OCI-LY1 (cell line): ENCODE results near the gene PDE11A.

ENCODE experiments used
- H2AFZ ChIP-seq: fragments of 200-600 bp; sonication (generic), shearing (Covaris generic); 2 replicates; pipeline ENCODE4 v1.6.0; 2014; ENCODE audit warnings: antibody characterized with exemption, mild to moderate bottlenecking, low read length
- H3F3A ChIP-seq: fragments of 200-600 bp; sonication (generic), shearing (Covaris generic); 2 replicates; pipeline ENCODE4 v1.6.0; 2014; ENCODE audit warnings: mild to moderate bottlenecking, antibody characterized with exemption, low read length, moderate library complexity; ENCODE audit not compliant: insufficient read depth
- H3K27ac ChIP-seq: fragments of 200-600 bp; sonication (generic); 2 replicates; pipeline ENCODE4 v1.5.1; 2014; ENCODE audit warnings: low read length, mixed run types, mild to moderate bottlenecking, low read depth; ENCODE audit not compliant: poor library complexity, severe bottlenecking
- H3K27me3 ChIP-seq: fragments of 200-600 bp; sonication (generic); 2 replicates; pipeline ENCODE4 v1.6.0; 2014; ENCODE audit warnings: antibody characterized with exemption, mild to moderate bottlenecking, low read length, moderate library complexity; ENCODE audit not compliant: insufficient read depth
- H3K36me3 ChIP-seq: fragments of 200-600 bp; sonication (generic); 2 replicates; pipeline ENCODE4 v1.6.1; 2014; ENCODE audit warnings: mild to moderate bottlenecking, antibody characterized with exemption, low read length, moderate library complexity, mixed read lengths; ENCODE audit not compliant: insufficient read depth
- H3K4me1 ChIP-seq: fragments of 200-600 bp; sonication (generic); 2 replicates; pipeline ENCODE4 v1.5.1; 2014; ENCODE audit warnings: mild to moderate bottlenecking, low read length, moderate library complexity; ENCODE audit not compliant: insufficient read depth, severe bottlenecking
- H3K4me2 ChIP-seq: fragments of 200-600 bp; sonication (generic), shearing (Covaris generic); 2 replicates; pipeline ENCODE4 v1.6.1; 2014; ENCODE audit warnings: low read length
- H3K4me3 ChIP-seq: fragments of 200-600 bp; sonication (generic); 2 replicates; pipeline ENCODE4 v1.5.1; 2014; ENCODE audit warnings: low read length, low read depth, mild to moderate bottlenecking, mixed read lengths; ENCODE audit not compliant: poor library complexity, severe bottlenecking
- H3K79me2 ChIP-seq: fragments of 200-600 bp; shearing (Covaris generic); 2 replicates; pipeline ENCODE4 v1.6.1; 2016; ENCODE audit warnings: mixed run types, low read length, mixed read lengths; ENCODE audit not compliant: insufficient read depth
- H3K9ac ChIP-seq: fragments of 200-600 bp; sonication (generic), shearing (Covaris generic); 2 replicates; pipeline ENCODE4 v1.6.1; 2014; ENCODE audit warnings: mild to moderate bottlenecking, low read length, mixed read lengths
- H3K9me2 ChIP-seq: fragments of 200-600 bp; sonication (generic), shearing (Covaris generic); 2 replicates; pipeline ENCODE4 v1.6.1; 2014; ENCODE audit warnings: low read depth, mild to moderate bottlenecking, low read length, mixed read lengths
- H3K9me3 ChIP-seq: fragments of 200-600 bp; shearing (Covaris generic); 2 replicates; pipeline ENCODE4 v1.6.1; 2014; ENCODE audit warnings: low read length, mixed read lengths
- H4K20me1 ChIP-seq: fragments of 200-600 bp; sonication (generic), shearing (Covaris generic); 2 replicates; pipeline ENCODE4 v1.6.0; 2016; ENCODE audit warnings: mild to moderate bottlenecking, low read length; ENCODE audit not compliant: insufficient read depth
- CTCF ChIP-seq: fragments of 200-600 bp; sonication (generic), shearing (Covaris generic); IDR thresholded peaks from 2 replicates; pipeline ENCODE4 v1.5.1; 2017; ENCODE audit warnings: mild to moderate bottlenecking, antibody characterized with exemption, low read length, moderate library complexity, mixed read lengths
- EZH2 ChIP-seq: fragments of 200-600 bp; sonication (generic), shearing (Covaris generic); IDR thresholded peaks from 2 replicates; pipeline ENCODE4 v1.8.0; 2017; ENCODE audit warnings: borderline replicate concordance, mixed run types, mild to moderate bottlenecking, antibody characterized with exemption, low read length, moderate library complexity, mixed read lengths

Gene PDE11A

GRCh38 chr2:177738461-177739235 lies 333.9 kb downstream of the PDE11A start:
- Histone ChIP-seq H3K4me1 (no peaks in the 10 kb centered on the region), H3K27ac (no peak overlapping the region), H2AFZ (no peak overlapping the region), H3K4me2 (no peak overlapping the region), H3K36me3 (no peaks in the 10 kb centered on the region), H3K4me3 (no peak overlapping the region), H3K79me2 (no peaks in the 10 kb centered on the region), H4K20me1 (no peaks in the 10 kb centered on the region), H3K27me3 (0 out of 2 replicates have a peak, but pooled peaks cover 5% of the 10 kb centered on the region), H3K9ac (no peak overlapping the region), H3K9me3 (no peaks in the 10 kb centered on the region), H3F3A (no peaks in the 10 kb centered on the region), H3K9me2 (no peaks in the 10 kb centered on the region)
- TF ChIP-seq CTCF (no peak), EZH2 (no peak)

- H3K4me3 ChIP-seq: no peak overlapping the region
- H3K27me3 ChIP-seq: 0 out of 2 replicates have a peak, but pooled peaks cover 5% of the 10 kb centered on the region
- H2AFZ ChIP-seq: no peak overlapping the region
- H3K4me2 ChIP-seq: no peak overlapping the region
- no peaks in the 10 kb centered on the region for H3K9me2 ChIP-seq
- no peak overlapping the region for H3K27ac ChIP-seq
- no peaks in the 10 kb centered on the region for H3K79me2 ChIP-seq
- TF ChIP-seq EZH2 (no peak), CTCF (no peak)
- no peak overlapping the region for H3K9ac ChIP-seq
- H3F3A ChIP-seq: no peaks in the 10 kb centered on the region
- H3K4me1 ChIP-seq: no peaks in the 10 kb centered on the region
- H3K9me3 ChIP-seq: no peaks in the 10 kb centered on the region
- H4K20me1 ChIP-seq: no peaks in the 10 kb centered on the region
- H3K36me3 ChIP-seq: no peaks in the 10 kb centered on the region
These were observed 337.2 kb downstream of the PDE11A start for GRCh38 chr2:177735318-177735803.

- Histone ChIP-seq H3K4me3 (no peak overlapping the region), H3K36me3 (no peaks in the 10 kb centered on the region), H3K4me2 (no peak overlapping the region), H3F3A (no peaks in the 10 kb centered on the region), H2AFZ (no peak overlapping the region), H3K9me2 (no peaks in the 10 kb centered on the region), H3K9me3 (no peaks in the 10 kb centered on the region), H3K27ac (no peak overlapping the region), H3K79me2 (no peaks in the 10 kb centered on the region), H3K27me3 (0 out of 2 replicates have a peak, but pooled peaks cover 3% of the 10 kb centered on the region), H3K9ac (no peak overlapping the region), H3K4me1 (no peaks in the 10 kb centered on the region), H4K20me1 (no peaks in the 10 kb centered on the region)
- no peak for TF ChIP-seq EZH2
- no peak for TF ChIP-seq CTCF
These were observed 339.2 kb downstream of the PDE11A start for GRCh38 chr2:177733322-177733855.
